ENCODE measurements around the gene P2RY6.

DNA sequence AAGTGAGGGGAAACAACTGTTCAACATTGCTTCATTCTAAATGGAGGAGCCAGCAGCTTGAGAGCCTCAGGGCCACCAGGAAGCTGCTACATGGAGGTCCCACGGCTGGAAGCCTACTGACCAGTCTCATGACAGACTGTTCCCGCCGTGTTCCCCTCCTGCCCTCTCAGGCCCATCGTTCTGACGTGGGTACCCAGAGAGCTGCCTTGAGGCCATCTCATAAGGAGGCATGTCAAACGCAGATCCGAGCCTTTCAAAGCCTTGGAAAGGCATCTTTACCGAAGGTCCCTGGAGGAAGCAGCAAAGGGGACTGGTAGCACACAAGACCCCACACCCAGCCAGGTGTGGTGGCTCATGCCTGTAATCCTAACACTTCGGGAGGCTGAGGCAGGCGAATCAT is 27.6 kb downstream of the P2RY6 start:
- TF ChIP-seq, protein P1, sequence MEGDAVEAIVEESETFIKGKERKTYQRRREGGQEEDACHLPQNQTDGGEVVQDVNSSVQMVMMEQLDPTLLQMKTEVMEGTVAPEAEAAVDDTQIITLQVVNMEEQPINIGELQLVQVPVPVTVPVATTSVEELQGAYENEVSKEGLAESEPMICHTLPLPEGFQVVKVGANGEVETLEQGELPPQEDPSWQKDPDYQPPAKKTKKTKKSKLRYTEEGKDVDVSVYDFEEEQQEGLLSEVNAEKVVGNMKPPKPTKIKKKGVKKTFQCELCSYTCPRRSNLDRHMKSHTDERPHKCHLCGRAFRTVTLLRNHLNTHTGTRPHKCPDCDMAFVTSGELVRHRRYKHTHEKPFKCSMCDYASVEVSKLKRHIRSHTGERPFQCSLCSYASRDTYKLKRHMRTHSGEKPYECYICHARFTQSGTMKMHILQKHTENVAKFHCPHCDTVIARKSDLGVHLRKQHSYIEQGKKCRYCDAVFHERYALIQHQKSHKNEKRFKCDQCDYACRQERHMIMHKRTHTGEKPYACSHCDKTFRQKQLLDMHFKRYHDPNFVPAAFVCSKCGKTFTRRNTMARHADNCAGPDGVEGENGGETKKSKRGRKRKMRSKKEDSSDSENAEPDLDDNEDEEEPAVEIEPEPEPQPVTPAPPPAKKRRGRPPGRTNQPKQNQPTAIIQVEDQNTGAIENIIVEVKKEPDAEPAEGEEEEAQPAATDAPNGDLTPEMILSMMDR (conservative IDR thresholded peaks at IDR 0.05; ENCODE audit: low read depth, low read length), result no peak
- no peak for TF ChIP-seq SMC3 (IDR thresholded peaks at IDR 0.05; ENCODE audit: low read depth, low read length)
- TF ChIP-seq, protein P2, sequence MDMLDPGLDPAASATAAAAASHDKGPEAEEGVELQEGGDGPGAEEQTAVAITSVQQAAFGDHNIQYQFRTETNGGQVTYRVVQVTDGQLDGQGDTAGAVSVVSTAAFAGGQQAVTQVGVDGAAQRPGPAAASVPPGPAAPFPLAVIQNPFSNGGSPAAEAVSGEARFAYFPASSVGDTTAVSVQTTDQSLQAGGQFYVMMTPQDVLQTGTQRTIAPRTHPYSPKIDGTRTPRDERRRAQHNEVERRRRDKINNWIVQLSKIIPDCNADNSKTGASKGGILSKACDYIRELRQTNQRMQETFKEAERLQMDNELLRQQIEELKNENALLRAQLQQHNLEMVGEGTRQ (IDR thresholded peaks at IDR 0.05; ENCODE audit: low read depth, low read length), result no peak
- TF ChIP-seq FOS (IDR thresholded peaks at IDR 0.05; ENCODE audit: low read depth, low read length), result no peak
- TF ChIP-seq CEBPB (IDR thresholded peaks at IDR 0.05; ENCODE audit: low read depth, low read length), result no peak
- TF ChIP-seq POLR2A (IDR thresholded peaks at IDR 0.05; ENCODE audit: low read depth, low read length), result no peak
- TF ChIP-seq MAZ (IDR thresholded peaks at IDR 0.05; ENCODE audit: borderline replicate concordance, low read depth, low read length), result no peak
- no peak for TF ChIP-seq MAFK (IDR thresholded peaks at IDR 0.05; ENCODE audit: low read depth, low read length)
- TF ChIP-seq RAD21 (IDR thresholded peaks at IDR 0.05; ENCODE audit: low read length), result no peak

Data from IMR-90 (cell line).